Colon (tissue), 2 donors: ENCODE measurements around the gene FHL2.

Experiments
- FAIRE-seq: peaks from 2 replicates; lab custom pipeline; 2012; peaks lifted over from hg19 to GRCh38; lab: Jason Lieb, UNC
- donor health status: control.
- donor health status: control.

Gene FHL2

DNA sequence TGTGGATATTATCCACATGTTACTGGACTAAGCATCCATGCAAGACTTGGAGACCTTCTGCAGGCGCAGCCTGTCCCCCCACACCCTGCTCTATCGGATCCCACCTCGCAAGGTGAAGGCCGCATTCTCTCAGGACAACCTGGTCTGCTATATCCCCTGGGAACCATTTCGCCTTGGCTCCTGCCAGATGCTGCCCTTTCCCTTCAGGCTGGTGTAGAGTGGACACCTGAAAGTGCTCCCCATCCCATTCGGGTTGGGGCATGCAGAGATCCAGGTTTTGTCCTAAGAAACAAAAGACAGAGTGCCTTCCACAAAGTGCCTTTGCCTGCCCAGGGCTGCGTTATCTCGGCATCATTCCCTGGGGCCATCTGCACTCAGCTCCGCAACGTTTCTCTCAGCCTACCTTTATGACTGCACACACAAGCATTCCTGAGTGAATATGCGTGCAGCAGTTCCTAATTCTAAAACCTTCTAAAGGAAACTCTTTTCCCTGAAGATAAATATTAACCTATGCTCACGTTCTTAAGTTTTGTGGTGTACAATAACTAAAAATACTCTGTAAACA, 20.5 kb downstream of the FHL2 start:
- no peak for FAIRE-seq

DNA sequence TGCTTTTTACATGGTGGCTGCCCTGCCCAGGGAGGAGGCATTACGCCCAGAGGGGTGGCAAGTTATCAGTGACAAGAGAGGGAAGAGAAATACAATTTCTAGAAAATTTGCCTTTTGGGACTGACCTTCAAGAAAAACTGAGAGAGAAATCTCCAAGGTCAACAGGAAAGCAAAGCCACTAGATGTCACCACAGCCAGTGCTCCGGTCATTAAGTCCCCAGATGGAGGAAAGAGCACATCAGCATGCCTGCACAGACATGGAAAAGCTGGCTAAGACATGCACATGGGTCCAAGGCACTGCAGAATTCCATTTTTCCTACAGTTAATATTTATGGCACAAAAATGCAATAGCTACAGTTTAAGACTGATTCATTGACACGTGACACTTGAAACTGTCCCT, 21.0 kb downstream of the FHL2 start:
- FAIRE-seq, result no peak

DNA sequence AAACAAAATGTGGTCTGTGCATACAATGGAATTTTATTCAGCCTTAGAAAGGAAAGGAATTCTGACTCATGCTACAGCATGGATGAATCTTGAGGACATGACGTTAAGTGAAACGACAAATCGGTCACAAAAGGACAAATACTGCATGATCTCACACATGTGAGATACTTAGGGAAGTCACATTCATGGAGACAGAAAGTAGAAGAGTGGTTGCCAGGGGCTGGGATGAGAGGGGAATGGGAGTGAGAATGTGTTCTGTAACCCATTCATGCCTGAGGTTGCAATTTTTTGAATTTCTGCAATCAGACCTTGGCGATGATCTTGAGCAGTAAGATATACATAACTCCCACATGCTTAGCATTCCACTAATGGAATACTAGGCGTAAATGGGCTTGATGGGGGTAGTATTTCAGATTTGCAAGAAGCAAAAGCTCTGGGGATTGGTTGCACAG, 22.0 kb downstream of the FHL2 start:
- no peak for FAIRE-seq

DNA sequence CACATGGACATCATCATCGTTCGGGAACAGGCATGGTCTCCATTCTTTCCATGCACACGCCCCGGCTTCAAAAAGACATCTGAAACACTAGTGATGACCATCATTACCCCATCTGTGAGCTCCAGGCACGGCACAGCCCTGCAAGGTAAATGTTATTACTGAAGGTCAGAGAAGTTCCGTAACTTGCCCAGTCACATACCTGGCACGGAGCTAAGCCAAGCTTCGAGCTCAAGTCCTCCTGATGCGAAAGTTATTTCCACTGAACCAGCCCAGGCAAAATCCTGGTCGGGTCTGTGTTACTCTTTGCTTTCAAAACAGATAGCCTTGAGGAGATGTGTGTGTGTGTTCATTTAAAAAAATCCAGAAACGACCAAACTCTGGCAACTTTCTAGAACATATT, 22.8 kb downstream of the FHL2 start:
- FAIRE-seq, result no peak

DNA sequence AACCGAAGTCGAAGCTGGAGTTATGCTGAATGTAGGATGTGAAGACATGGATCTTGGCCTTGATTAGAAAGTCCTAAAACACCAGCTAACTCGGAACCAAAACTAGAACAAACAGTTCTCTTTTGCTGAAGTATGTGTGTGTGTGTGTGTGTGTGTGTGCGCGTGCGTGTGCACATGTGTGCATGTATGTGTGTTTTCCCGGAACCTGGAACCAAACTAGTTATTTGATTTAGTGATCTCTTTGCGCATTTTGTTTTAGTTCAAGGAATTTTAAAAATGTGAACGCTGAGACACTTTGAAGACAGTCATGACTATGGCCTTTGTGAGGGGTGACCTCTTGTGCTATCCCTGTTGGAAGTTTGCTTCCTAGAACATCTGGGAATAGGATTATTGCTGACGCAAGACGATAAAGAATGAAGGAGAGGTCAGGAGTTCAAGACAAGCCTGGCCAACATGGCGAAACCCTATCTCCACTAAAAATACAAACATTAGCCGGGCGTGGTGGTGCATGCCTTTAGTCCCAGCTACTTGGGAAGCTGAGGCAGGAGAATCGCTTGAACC, 23.8 kb downstream of the FHL2 start:
- FAIRE-seq, result no peak

DNA sequence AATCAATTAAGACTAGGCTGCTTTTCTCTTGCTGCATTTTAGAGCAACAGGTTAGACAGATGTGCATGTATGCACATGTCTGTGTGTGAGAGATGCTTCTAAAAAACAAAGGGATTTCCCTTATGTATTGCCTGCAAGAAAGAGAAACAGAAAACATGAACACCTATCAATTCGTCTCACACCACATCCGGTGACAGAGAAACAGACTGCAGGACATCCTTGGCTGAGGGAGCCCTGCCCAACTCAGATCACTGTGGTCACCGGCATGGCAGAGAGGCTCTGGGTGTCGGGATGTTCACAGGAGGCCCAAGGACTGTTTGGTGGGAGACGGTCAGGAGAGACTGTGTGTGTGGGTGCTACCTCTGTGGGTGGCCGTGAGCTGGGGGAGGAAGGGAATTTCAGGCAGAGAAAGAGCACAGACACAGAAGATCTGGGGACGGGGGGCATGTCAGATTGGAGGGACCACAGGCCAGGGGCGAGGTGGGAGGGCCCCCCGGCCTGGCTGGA, 24.9 kb downstream of the FHL2 start:
- FAIRE-seq, result no peak

DNA sequence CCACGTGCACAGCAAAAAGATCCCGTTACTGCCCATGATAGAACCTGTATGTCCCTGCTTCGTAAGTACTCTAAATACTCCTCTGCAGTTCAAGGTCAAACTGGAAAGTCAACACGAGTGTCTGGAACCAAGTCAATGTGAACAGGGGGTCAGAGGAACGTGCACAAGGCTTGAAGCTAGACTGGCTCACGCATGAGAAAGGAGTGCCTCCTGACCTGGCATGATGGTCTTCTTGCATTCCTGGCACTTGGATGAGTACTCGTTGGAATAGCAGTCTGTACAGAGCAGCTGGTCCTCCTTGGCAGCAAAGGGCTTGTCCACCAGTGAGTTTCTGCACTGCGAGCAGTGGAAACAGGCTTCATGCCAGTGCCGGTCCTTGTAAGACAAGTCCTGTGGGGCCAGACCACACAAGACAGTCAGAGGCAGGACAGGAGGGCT, 25.5 kb downstream of the FHL2 start:
- no peak for FAIRE-seq

DNA sequence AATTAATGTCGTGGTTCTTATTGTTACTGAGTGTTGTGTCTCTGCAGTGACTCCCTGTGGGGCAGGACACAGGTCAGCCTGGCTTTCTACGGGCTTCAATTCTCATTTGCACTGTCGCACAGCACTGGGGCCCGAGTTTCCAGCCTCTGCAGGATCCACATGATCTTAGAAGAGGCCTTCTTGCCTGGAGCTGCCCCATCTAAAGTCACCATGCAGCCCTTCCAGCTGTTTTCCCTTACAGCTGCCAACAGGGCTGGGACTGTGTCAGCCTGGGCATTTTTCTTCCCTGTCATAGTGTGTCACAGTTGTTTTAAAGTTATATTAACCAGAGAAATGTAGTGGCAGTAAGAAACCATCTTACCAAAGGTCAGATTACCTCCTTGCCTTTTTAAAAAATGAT, 27.0 kb downstream of the FHL2 start:
- FAIRE-seq, result no peak

DNA sequence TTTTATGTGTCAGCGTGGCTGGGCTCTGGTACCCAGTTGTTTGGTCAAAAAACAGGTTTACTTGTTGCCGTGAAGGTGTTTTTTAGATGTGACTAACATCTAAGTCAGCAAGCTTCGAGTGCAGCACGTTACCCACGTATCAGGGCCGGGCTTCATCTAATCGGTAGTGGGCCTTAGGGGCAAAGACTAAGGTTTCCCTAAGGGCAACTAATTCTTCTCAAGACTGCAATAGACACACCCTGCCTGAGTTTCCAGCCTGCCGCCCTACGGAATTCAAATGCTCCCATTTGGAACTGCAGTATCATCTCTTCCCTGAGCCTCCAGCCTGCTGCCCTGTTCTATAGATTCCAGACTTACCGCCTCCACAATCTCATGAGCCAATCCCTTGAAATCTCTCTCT, 27.7 kb downstream of the FHL2 start:
- FAIRE-seq, result no peak

DNA sequence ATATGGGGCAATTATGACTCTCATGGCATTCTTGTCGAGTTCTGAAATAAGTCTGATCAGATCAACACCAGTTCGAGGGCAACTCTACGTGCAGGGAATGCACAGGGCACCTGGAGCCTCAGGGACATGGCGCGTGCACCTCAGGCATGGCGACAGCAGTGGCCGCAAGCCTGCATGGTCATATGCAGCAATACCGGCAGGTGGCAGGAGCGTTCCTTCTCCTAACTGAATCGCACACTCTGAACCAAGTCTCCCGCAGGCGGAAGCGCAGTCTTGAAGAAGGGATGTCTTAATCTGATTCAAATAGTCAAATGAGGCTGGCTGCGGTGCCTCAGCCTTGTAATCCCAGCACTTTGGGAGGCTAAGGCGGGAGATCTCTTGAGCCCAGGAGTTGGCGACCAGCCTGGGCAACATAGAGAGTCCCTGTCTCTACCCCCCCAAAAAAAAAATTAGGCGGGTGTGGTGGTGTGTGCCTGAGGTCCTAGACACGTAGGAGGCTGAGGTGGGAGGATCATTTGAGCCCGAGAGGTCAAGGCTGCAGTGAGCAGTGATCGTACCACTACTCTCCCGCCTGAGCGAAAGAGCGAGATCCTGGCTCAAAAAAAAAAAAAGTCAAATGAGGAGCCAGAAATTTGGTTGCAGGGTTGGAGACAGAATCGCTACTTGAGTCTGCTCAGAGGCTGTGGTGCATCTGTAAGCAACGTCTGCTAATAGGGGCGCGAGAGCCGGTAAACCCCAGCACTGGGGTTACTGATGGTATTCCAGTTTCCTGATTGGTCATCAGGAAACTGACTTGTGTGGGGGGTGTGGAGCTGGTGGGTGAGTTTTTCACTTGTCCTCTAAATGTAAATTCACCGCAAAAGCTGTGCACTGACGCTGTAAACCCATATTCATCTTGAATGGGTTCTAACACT, 28.8 kb downstream of the FHL2 start:
- FAIRE-seq, result no peak

DNA sequence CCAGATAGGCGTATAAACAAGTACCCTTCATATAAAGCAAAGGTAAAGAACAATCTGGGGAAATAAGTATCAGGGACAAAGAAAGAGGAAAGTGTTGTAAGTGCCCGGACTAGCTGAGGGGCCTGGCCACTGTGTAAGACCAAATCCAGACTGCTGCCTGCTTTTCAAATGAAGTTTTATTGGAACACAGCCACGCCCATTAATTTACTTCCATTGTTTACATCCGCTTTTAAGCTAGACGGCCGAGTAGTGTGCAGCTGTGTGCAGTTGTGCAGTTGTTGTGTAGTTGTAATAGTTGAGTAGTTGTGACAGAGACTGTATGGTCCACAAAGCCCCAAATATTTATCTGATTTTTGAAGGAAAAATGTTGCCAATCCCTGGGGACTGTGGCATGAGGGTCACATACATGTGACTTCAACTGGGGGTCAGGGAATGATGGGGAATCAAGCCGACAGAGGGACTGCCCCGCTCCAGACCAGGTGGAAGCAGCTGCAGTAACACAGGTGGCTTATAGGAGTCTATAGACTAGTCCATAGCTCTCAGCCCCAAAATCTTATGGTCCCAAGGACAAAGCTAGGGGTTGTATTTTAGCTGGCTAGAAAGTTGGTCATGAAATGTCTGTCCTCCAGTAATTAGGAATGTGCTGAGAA, 30.0 kb downstream of the FHL2 start:
- no peak for FAIRE-seq

DNA sequence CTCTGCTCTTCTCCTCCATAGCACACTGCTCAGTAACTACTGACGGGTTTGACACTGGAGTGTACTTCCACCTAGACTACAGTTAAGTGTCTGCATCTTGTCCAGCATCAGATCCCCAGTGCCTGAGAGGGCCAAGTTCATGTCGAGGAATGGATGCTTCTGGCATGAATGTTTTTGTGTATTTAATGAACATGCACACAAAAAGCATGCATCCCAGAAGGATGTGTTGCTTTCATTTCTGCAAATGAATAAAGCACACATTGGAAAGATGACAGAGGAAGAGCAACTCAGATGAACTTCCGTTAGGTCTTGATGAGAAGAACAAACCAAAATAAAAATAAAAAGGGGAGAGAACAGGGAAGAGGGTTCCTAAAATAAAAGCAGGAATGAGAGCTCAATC, 33.6 kb downstream of the FHL2 start:
- no peak for FAIRE-seq

DNA sequence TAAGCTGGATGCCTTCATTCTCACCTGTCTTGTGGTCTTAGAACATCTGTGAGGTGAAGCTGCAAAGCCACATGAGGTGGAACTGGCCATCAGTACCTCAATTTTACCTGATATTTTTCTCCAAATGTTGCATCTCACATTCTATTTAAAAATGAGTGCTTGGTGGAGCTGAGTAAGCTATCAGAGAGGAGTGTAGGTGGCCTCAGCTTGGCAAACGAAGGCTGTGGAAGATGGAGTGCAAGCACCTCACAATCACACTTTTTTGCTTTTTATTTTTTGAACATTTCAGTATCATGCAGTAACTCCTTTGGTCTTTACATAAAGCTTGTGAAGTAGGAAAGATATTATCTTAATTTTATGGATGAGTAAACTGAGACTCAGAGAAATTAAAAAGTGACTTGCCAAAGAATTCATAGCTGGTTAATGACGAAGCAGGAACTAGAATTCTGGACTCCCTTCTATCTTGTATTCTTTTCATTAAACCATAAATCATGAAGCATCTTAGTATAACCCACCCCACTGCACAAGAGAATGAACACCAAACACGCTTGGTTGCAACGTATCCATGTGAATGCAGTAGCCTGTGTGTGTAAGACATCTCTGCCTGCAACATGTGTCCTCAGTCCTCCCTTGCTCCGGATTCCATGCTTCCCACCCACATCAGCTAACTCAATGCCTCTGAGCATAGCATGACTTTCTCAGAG, 34.3 kb downstream of the FHL2 start:
- no peak for FAIRE-seq

DNA sequence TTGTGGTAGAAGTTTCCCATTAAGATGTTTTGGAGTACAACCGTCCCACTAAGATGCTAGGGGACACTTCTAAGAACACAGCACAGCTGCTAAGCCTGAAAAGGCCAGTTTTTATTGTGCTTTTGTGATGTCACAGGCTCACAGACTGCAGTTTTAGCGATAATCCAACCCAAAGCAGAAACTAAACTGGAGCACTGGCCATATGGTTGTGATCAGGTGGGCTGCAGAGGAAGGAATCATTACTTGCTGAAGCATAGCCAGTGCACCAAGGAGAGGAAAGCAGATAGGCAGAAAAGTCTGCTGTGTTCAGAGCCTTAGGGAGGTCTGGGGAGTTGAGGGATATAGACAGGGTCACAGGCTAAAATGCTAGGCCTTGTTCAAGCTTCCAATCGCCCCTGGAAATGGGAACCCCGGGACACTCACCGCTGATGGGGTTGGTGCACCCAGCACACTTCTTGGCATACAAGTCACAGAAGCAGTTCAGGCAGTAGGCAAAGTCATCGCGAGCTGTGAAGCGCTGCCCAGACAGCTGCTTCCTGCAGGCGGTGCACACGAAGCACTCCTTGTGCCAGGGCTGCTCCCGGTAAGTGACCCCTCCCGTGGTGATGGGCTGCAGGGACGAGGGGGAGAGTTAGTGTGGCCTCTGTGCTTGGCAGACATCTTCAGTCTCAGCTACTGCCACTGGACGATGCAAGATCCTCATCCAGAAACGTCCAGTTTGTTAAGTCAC, 35.8 kb downstream of the FHL2 start:
- FAIRE-seq, result no peak

DNA sequence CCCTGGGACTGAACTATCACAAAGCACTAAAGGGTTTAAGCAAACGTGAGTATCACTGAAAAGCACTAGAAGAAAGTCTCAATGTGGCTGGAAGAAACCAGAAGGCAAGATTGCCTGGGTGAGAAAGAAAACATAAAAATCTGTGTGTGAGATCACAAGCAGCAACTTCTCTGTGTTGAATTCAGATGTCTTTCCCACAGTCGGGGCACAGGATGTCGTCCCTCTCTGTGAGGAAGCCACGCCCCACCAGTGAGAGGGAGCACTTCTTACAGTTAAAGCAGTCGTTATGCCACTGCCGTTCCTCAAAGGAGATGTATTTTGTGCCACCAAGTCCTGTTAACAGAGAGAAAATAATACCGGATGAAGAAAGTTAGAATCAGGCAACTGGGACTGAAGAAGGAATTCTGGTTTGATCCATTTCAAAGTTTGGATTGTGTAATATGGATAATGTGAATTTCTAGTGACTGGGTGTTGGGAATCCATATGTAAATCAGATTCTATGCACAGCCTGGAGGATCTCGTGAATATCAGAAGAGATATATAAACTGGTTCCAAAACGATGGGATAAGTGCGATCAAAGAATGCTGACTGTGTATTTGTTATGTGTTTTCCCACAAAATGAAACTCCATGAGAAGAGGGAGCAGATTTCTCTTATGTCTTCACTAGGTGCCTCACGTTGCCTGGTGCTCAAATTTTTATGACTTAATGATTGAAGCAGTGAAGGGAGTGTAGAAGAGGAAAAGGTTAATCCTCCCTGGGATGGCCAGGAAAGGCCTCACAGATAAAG, 37.6 kb downstream of the FHL2 start:
- FAIRE-seq, result no peak

DNA sequence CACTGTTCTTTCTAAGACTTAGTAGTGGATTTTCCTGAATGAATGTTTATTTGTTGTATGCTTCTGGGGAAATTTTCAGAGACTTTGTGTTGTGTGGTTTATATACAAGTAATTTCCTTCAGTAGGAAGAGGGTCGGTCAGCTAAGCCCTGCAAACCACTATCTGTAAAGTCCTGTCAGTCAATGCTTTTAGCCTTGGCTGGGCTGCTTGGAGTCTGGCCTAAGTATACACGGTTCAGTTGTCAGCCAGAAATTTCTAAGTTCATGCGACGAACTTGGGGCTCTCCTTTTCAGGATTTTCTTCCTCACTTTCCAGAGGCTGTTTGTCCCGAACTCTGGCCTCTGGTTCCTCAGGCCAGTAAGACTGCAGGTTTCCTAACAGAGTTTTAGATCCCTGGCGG, 40.3 kb downstream of the FHL2 start:
- no peak for FAIRE-seq

DNA sequence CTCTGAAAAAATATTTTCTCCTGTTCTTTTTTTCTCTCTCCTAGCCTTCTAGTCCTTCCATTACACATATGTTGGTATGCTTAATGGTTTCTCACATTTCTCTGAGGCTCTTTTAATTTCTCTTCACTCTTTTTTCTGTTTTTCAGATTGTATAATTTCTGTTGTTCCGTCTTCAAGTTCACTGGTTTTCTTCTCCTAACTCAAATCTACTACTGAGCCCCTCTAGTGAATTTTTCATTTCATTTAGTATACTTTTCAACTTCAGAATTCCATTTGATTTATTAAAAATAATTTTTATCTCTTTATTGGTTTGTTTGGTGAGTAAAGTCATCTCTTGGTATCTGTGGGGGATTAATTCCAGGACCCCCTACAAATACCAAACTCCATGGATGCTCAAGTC, 41.7 kb downstream of the FHL2 start:
- no peak for FAIRE-seq

DNA sequence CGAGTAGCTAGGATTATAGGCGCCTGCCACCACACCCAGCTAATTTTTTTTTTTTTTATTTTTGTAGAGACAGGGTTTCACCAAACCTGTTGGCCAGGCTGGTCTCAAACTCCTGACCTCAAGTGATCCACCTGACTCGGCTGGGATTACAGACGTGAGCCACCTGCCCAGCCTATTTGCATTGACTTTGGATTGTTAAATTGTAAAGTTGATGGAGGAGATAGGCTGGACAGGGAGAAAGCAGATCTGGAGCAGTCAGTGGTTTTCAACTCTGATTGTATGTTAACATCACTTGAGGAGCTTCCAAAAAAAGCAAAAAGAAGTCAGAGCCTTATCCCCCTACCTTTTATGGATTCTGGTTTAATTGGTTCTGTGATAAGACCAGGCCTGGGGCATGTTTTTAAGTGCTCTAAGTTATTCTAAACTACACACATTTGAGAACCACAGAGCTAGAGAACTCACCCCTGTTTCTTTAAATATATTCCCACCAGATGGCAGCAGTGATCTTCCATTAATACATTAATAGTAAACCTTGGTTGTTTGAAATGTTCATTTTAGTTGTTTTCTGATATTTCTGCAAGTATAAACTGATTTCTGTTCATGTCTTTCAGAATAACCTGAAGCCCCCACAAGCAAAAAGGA, 54.0 kb downstream of the FHL2 start:
- no peak for FAIRE-seq

DNA sequence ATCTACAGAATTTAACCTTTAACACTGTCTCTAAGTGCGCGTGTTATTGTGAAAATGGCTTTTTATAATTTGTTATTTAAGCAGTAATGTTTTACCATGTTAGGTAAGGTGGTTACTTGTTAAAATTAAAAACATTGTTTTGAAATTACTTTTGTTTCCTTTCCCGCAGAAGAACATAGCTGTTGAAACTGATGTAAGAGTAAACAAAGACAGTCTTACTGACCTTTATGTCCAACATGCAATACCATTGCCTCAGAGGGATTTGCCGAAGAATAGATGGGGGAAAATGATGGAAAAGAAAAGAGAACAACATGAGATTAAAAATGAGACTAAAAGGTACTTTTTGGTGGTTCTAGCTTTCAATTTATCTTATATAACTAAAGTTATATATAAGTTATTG, 59.4 kb downstream of the FHL2 start:
- no peak for FAIRE-seq

DNA sequence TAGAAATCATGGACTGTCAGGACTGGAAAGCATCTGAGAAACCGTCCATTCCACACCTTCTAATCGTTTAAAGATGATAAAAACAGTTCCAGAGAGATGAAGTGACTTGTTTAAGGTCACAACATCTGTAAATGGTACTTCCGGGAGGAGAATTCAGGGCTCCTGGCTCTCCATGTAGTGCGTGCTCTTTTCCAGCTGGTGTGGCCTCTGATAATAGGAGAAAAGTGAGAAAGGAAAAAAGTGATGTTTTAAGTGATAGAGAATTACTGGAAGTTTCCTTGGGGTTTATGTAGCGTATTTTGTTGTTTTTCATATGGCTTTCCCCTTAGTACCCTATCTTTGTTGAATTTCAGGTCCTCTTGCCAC, 60.8 kb downstream of the FHL2 start:
- FAIRE-seq, result no peak
